Measurements from ENCODE around the gene PRDM15. TPM values are rescaled to one million over a fixed set of nuclear protein-coding genes. Genes with fewer than 3 reads are reported as not detected.

The PRDM15 gene
- total RNA-seq, 2 donors from 2014 or later, result 6.7 to 18.1 TPM

GRCh38 chr21:41813226-41813625, 65.9 kb downstream of the PRDM15 start:
- Histone ChIP-seq H3K27ac (no peak overlapping the region), H3K36me3 (peaks cover 0 to 5% of the 10 kb centered on the region in 2 donors), H3K4me1 (replicated peaks) (no peaks in the 10 kb centered on the region), H3K9me3 (no peaks in the 10 kb centered on the region), H3K27me3 (replicated peaks; ENCODE audit: insufficient read depth) (no peaks in the 10 kb centered on the region), H3K4me3 (no peak overlapping the region)
- TF ChIP-seq POLR2AphosphoS5 (IDR thresholded peaks at IDR 0.05) (no peak), POLR2A (IDR thresholded peaks at IDR 0.05) (no peak), CTCF (IDR thresholded peaks at IDR 0.05) (no peak)
- no peak for DNase-seq (ENCODE audit: low spot score)
- intact Hi-C loops (cut with DNase I), result no loop called here
- WGBS, result 85% methylated on average over 11 of the region's 11 CpGs

- intact Hi-C loops (cut with DNase I), result no loop called here
Measured at GRCh38 chr21:41812679-41813078, 66.5 kb downstream of the PRDM15 start.

GRCh38 chr21:41810597-41810932, 68.6 kb downstream of the PRDM15 start:
- Histone ChIP-seq H3K9me3 (no peaks in the 10 kb centered on the region), H3K27ac (no peak overlapping the region), H3K4me1 (replicated peaks) (no peaks in the 10 kb centered on the region), H3K4me3 (no peak overlapping the region), H3K27me3 (replicated peaks; ENCODE audit: insufficient read depth) (no peaks in the 10 kb centered on the region), H3K36me3 (peaks cover 0 to 3% of the 10 kb centered on the region in 2 donors)
- no peak for DNase-seq (ENCODE audit: low spot score)
- intact Hi-C loops (cut with DNase I), result no loop called here
- TF ChIP-seq POLR2A (IDR thresholded peaks at IDR 0.05) (no peak), CTCF (IDR thresholded peaks at IDR 0.05) (no peak), POLR2AphosphoS5 (IDR thresholded peaks at IDR 0.05) (no peak)
- WGBS, result 92% methylated on average over 13 of the region's 13 CpGs

More at GRCh38 chr21:41812679-41813078, 66.5 kb downstream of the PRDM15 start:
- Histone ChIP-seq H3K4me3 (no peak overlapping the region), H3K36me3 (peaks cover 0 to 5% of the 10 kb centered on the region in 2 donors), H3K4me1 (replicated peaks) (no peaks in the 10 kb centered on the region), H3K27me3 (replicated peaks; ENCODE audit: insufficient read depth) (no peaks in the 10 kb centered on the region), H3K27ac (no peak overlapping the region), H3K9me3 (no peaks in the 10 kb centered on the region)
- DNase-seq (ENCODE audit: low spot score), result no peak
- TF ChIP-seq CTCF (IDR thresholded peaks at IDR 0.05) (no peak), POLR2AphosphoS5 (IDR thresholded peaks at IDR 0.05) (no peak), POLR2A (IDR thresholded peaks at IDR 0.05) (no peak)
- WGBS, result 86% methylated on average over 13 of the region's 13 CpGs

DNA sequence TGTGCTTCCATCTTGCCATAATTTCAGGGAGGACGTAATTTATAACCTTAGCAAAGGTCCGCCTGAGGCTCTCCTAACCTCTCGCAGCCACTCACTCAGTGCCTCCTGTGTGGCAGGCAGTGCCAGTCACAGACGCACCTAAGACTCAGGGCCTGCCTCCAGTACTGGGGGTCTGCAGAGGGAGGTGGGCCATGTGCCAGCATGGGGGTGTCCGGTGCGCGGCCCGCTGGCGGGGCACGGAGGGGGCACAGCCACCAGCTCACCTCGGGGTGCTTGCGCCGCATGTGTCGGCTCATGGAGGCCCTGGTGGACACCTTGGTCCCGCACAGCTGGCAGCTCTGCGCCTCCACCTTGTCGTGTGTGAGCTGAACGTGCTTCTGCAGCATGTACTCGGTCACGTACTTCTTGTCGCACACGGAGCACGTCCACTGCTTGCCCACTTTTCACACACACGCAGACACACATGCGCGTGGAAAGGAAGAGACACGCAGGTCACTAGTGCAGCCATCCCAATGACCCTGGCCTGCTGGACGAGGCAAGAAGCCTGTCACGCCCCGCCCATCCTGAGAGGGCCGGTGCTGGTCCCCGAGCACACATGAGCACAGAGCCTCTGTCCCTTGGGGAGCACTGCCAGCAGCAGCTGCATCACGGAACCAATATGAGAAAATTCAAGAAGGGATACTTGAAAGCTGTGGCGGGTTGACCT, 69.1 kb downstream of the PRDM15 start:
- H3K27me3 ChIP-seq (replicated peaks; ENCODE audit: insufficient read depth), result no peaks in the 10 kb centered on the region
- H3K4me3 ChIP-seq, result no peak overlapping the region
- no peaks in the 10 kb centered on the region for H3K4me1 ChIP-seq (replicated peaks)
- H3K27ac ChIP-seq, result no peak overlapping the region
- DNase-seq (ENCODE audit: low spot score), result no peak
- no peaks in the 10 kb centered on the region for H3K9me3 ChIP-seq
- H3K36me3 ChIP-seq, result no peaks in the 10 kb centered on the region
- TF ChIP-seq POLR2AphosphoS5 (IDR thresholded peaks at IDR 0.05) (no peak), POLR2A (IDR thresholded peaks at IDR 0.05) (no peak)
- 93% methylated on average over 25 of the region's 34 CpGs for WGBS
- intact Hi-C loops (cut with DNase I), result no loop called here

DNA sequence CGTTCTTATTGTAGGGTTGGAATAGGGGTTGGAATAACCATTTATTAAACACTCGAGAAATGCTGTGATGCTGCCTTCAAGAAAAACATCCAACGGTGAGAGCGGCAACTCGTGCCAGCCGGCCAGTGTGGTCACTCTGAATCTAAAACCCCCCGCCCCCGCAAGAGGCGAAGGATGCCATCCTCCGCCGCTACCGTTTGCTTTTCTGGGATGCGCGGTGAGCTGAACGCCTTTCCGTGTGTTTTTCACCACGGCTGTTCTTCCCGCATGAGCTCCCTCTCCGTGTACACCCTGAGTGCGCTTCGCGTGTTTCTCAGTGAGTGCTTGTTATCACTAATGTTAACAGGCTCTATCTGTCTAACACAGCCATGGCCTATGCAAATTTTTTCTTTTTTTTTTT, 70.3 kb downstream of the PRDM15 start:
- TF ChIP-seq POLR2AphosphoS5 (IDR thresholded peaks at IDR 0.05) (no peak), CTCF (IDR thresholded peaks at IDR 0.05) (no peak), POLR2A (IDR thresholded peaks at IDR 0.05) (no peak)
- Histone ChIP-seq H3K27ac (no peak overlapping the region), H3K36me3 (no peaks in the 10 kb centered on the region), H3K9me3 (no peaks in the 10 kb centered on the region), H3K27me3 (replicated peaks; ENCODE audit: insufficient read depth) (no peaks in the 10 kb centered on the region), H3K4me1 (replicated peaks) (no peaks in the 10 kb centered on the region), H3K4me3 (no peak overlapping the region)
- WGBS, result 94% methylated on average over 22 of the region's 22 CpGs
- DNase-seq (ENCODE audit: low spot score), result no peak
- intact Hi-C loops (cut with DNase I), result no loop called here

Data from prostate gland (tissue), 2 donors.